ENCODE results near the gene FAP. TPM values are rescaled to one million over a fixed set of nuclear protein-coding genes. Genes with fewer than 3 reads are reported as not detected.

Gene FAP
- polyA plus RNA-seq, 2 of the 4 experiments (the other 2 are of a cell fraction) = 0.03 to 0.16 TPM

- WGBS (ENCODE audit: missing lambda C conversion rate) = 74% methylated on average over 1 of the region's 1 CpG
- H3K4me2 ChIP-seq = no peak overlapping the region
- H3K4me1 ChIP-seq = no peaks in the 10 kb centered on the region
- H3K27ac ChIP-seq = no peak overlapping the region
- no peak for FAIRE-seq
- no peak overlapping the region for H3K4me3 ChIP-seq
- no peak for DNase-seq (ENCODE audit: low read depth in 1 of 2, low spot score in 1 of 2)
- POLR2A ChIA-PET = no interaction called here
- no peaks in the 10 kb centered on the region for H3K9me3 ChIP-seq
- CTCF ChIA-PET = no interaction called here
- TF ChIP-seq REST (IDR thresholded peaks at IDR 0.05) = no peak
- TF ChIP-seq CHD2 (IDR thresholded peaks at IDR 0.05; ENCODE audit: low read length, partially characterized antibody) = no peak
- TF ChIP-seq JUN (IDR thresholded peaks at IDR 0.05) = no peak
- TF ChIP-seq MAX (IDR thresholded peaks at IDR 0.05) = no peak
- TF ChIP-seq KDM5A (IDR thresholded peaks at IDR 0.05) = no peak
- TF ChIP-seq MAFK (IDR thresholded peaks at IDR 0.05; ENCODE audit: partially characterized antibody) = no peak
- ATAC-seq = no peak
Measured at GRCh38 chr2:162280654-162281053, 37.4 kb upstream of the FAP start.

GRCh38 chr2:162277381-162277780, 34.1 kb upstream of the FAP start:
- CTCF ChIA-PET = no interaction called here
- DNase-seq (ENCODE audit: low read depth in 1 of 2, low spot score in 1 of 2) (no peak), ATAC-seq (no peak), FAIRE-seq (no peak)
- POLR2A ChIA-PET = no interaction called here
- Histone ChIP-seq H3K9me3 (no peaks in the 10 kb centered on the region), H3K4me1 (no peaks in the 10 kb centered on the region), H3K4me3 (no peak overlapping the region), H3K27ac (no peak overlapping the region), H3K4me2 (no peak overlapping the region)
- 79% methylated on average over 4 of the region's 4 CpGs for WGBS (ENCODE audit: missing lambda C conversion rate)
- TF ChIP-seq HOXB13 (CRISPR knock-in tag; IDR thresholded peaks at IDR 0.05; ENCODE audit: low read depth) (no peak), BHLHE40 (IDR thresholded peaks at IDR 0.05; ENCODE audit: low read depth, low read length) (no peak), ELK1 (IDR thresholded peaks at IDR 0.05; ENCODE audit: low read depth, low read length) (no peak), ZSCAN20 (CRISPR knock-in tag; IDR thresholded peaks at IDR 0.05) (no peak), RNF2 (IDR thresholded peaks at IDR 0.05; ENCODE audit: borderline replicate concordance, low read depth) (no peak)

GRCh38 chr2:162267996-162268395, 24.8 kb upstream of the FAP start:
- Histone ChIP-seq H3K4me1 (no peaks in the 10 kb centered on the region), H3K9me3 (no peaks in the 10 kb centered on the region), H3K4me3 (no peak overlapping the region), H3K27ac (no peak overlapping the region), H3K4me2 (no peak overlapping the region)
- no peak for DNase-seq (ENCODE audit: low read depth in 1 of 2, low spot score in 1 of 2)
- no peak for TF ChIP-seq MAFK (IDR thresholded peaks at IDR 0.05; ENCODE audit: partially characterized antibody)
- no peak for TF ChIP-seq TFCP2L1 (CRISPR knock-in tag; IDR thresholded peaks at IDR 0.05)
- TF ChIP-seq HOXB5 (CRISPR knock-in tag; IDR thresholded peaks at IDR 0.05) = no peak
- no peak for TF ChIP-seq CEBPB (IDR thresholded peaks at IDR 0.05)
- no peak for TF ChIP-seq BHLHE40 (IDR thresholded peaks at IDR 0.05; ENCODE audit: low read depth, low read length)
- TF ChIP-seq FOSB (CRISPR knock-in tag; IDR thresholded peaks at IDR 0.05) = no peak
- TF ChIP-seq RCOR1 (IDR thresholded peaks at IDR 0.05; ENCODE audit: low read depth, low read length) = no peak
- TF ChIP-seq JUNB (IDR thresholded peaks at IDR 0.05) = no peak
- no peak for TF ChIP-seq ZNF302 (CRISPR knock-in tag; IDR thresholded peaks at IDR 0.05)
- ATAC-seq = no peak
- ChIA-PET CTCF (interaction anchor here (0.6 kb wide), 1 partner anchor 973 kb away, joined by 3 read pairs; no protein-coding TSS in a partner anchor), POLR2A (no interaction called here)
- FAIRE-seq = no peak
- WGBS (ENCODE audit: missing lambda C conversion rate) = 23% methylated on average over 1 of the region's 1 CpG

Data from A549 (cell line).